Measurements from ENCODE around the gene PROB1.

GRCh38 chr5:139386050-139386438 lies 8.9 kb downstream of the PROB1 start:
- TF ChIP-seq CTCF (IDR thresholded peaks at IDR 0.05; ENCODE audit: insufficient read depth, low read length, poor library complexity, severe bottlenecking), result no peak
- TF ChIP-seq EZH2phosphoT487 (conservative IDR thresholded peaks at IDR 0.05; ENCODE audit: low read length), result no peak

All from SU-DHL-6 (cell line).